Activated T-helper 2 cell treated with anti-CD3 and anti-CD28 coated beads, Interferon-gamma antibody, Interleukin-2, Interleukin-4, amounts not matched to agents 10 μg/mL and 5 μg/mL and 100 μg/mL, durations not matched to agents 14 hours and 24 hours and 36 hours (primary cell): Measurements from ENCODE around the gene KRTAP10-7. TPM values are rescaled to one million over a fixed set of nuclear protein-coding genes. Genes with fewer than 3 reads are reported as not detected.
"Not testable (repeated sequence)": the region's sequence is repeated elsewhere in the genome, so short reads cannot be mapped to it uniquely, and the experiment has no call there.

Experiments used
- DNase-seq: peaks from one replicate; pipeline ENCODE4 v3.0.0; 2021; ENCODE audit warnings: low spot score
- H3K27ac Mint-ChIP-seq: one replicate; pipeline ENCODE4 v1.8.0; 2021; ENCODE audit warnings: mixed read lengths
- H3K27me3 Mint-ChIP-seq: one replicate; pipeline ENCODE4 v1.8.0; 2021; ENCODE audit warnings: low read depth, mixed read lengths
- H3K36me3 Mint-ChIP-seq: one replicate; pipeline ENCODE4 v1.8.0; 2021; ENCODE audit warnings: low read depth, mixed read lengths
- H3K4me1 Mint-ChIP-seq: one replicate; pipeline ENCODE4 v1.8.0; 2021; ENCODE audit warnings: low read depth, mixed read lengths
- H3K4me3 Mint-ChIP-seq: one replicate; pipeline ENCODE4 v1.8.0; 2021; ENCODE audit warnings: low read depth, mild to moderate bottlenecking, moderate library complexity, mixed read lengths
- H3K9me3 Mint-ChIP-seq: one replicate; pipeline ENCODE4 v1.8.0; 2021; ENCODE audit warnings: mixed read lengths
- intact Hi-C: fragments of 100-400 bp; cut with micrococcal nuclease; formaldehyde crosslinking; loops from one replicate; pipeline ENCODE4 v1.15.1; 2023
- total RNA-seq: library from RNA; stranded (reverse); gene quantifications from 2 replicates; pipeline ENCODE4 v1.2.3, GENCODE V29; 2022

The KRTAP10-7 gene
- total RNA-seq, 1 donor from 2014 or later, result not detected

- Mint-ChIP-seq H3K36me3 (peaks cover 7% of the 10 kb centered on the region), H3K27ac (no peak within 1 kb of the TSS), H3K4me1 (peaks cover 6% of the 10 kb centered on the region), H3K4me3 (no peak within 1 kb of the TSS), H3K9me3 (peaks cover 49% of the 10 kb centered on the region), H3K27me3 (peaks cover 4% of the 10 kb centered on the region)
- DNase-seq, result no peak
- intact Hi-C loops, result no loop called here
These were observed 26.3 kb downstream of the KRTAP10-7 start, which contains the start of gene KRTAP10-9 for GRCh38 chr21:44626673-44627143. KRTAP10-9 (plus strand) TSS chr21:44627093; CDS start chr21:44627172, 79 bp downstream.

GRCh38 chr21:44627181-44627822, 26.9 kb downstream of the KRTAP10-7 start:
- H3K27ac Mint-ChIP-seq, H3K27me3 Mint-ChIP-seq, H3K4me1 Mint-ChIP-seq, H3K4me3 Mint-ChIP-seq, H3K36me3 Mint-ChIP-seq, intact Hi-C loops, DNase-seq: not testable (repeated sequence)
- peaks cover 53% of the 10 kb centered on the region for H3K9me3 Mint-ChIP-seq

GRCh38 chr21:44627831-44628233, 27.4 kb downstream of the KRTAP10-7 start:
- intact Hi-C loops, DNase-seq: not testable (repeated sequence)
- peaks cover 49% of the 10 kb centered on the region for H3K9me3 Mint-ChIP-seq

GRCh38 chr21:44628707-44629391, 28.5 kb downstream of the KRTAP10-7 start:
- H3K4me1 Mint-ChIP-seq, result peaks cover 6% of the 10 kb centered on the region
- H3K27ac Mint-ChIP-seq, result no peak overlapping the region
- H3K27me3 Mint-ChIP-seq, result peaks cover 4% of the 10 kb centered on the region
- no peak overlapping the region for H3K4me3 Mint-ChIP-seq
- peaks cover 7% of the 10 kb centered on the region for H3K36me3 Mint-ChIP-seq
- intact Hi-C loops, result no loop called here
- DNase-seq, result no peak
- peaks cover 45% of the 10 kb centered on the region for H3K9me3 Mint-ChIP-seq

More at GRCh38 chr21:44627831-44628233, 27.4 kb downstream of the KRTAP10-7 start:
- H3K4me1 Mint-ChIP-seq, H3K27me3 Mint-ChIP-seq, H3K27ac Mint-ChIP-seq, H3K4me3 Mint-ChIP-seq, H3K36me3 Mint-ChIP-seq: not testable (repeated sequence)

- peaks cover 2% of the 10 kb centered on the region for H3K27me3 Mint-ChIP-seq
- H3K4me1 Mint-ChIP-seq, result peaks cover 6% of the 10 kb centered on the region
- H3K4me3 Mint-ChIP-seq, result no peak overlapping the region
- H3K36me3 Mint-ChIP-seq, result peaks cover 7% of the 10 kb centered on the region
- H3K9me3 Mint-ChIP-seq, result peaks cover 33% of the 10 kb centered on the region
- no peak overlapping the region for H3K27ac Mint-ChIP-seq
- no peak for DNase-seq
- intact Hi-C loops, result no loop called here
These were observed 30.0 kb downstream of the KRTAP10-7 start for GRCh38 chr21:44630440-44630839.

GRCh38 chr21:44632067-44632466, 31.7 kb downstream of the KRTAP10-7 start:
- Mint-ChIP-seq H3K4me3 (no peak overlapping the region), H3K4me1 (peaks cover 6% of the 10 kb centered on the region), H3K27ac (no peak overlapping the region), H3K9me3 (peaks cover 33% of the 10 kb centered on the region), H3K36me3 (peaks cover 7% of the 10 kb centered on the region), H3K27me3 (peaks cover 2% of the 10 kb centered on the region)
- intact Hi-C loops, result no loop called here
- DNase-seq, result no peak

- H3K4me3 Mint-ChIP-seq, result no peak overlapping the region
- DNase-seq, result no peak
- no peaks in the 10 kb centered on the region for H3K4me1 Mint-ChIP-seq
- peaks cover 31% of the 10 kb centered on the region for H3K9me3 Mint-ChIP-seq
- H3K36me3 Mint-ChIP-seq, result no peaks in the 10 kb centered on the region
- H3K27ac Mint-ChIP-seq, result no peak overlapping the region
- intact Hi-C loops, result no loop called here
- H3K27me3 Mint-ChIP-seq, result peaks cover 2% of the 10 kb centered on the region
These were observed 36.0 kb downstream of the KRTAP10-7 start for GRCh38 chr21:44636209-44637017.

- H3K4me3 Mint-ChIP-seq, result no peak within 1 kb of the TSS
- peaks cover 31% of the 10 kb centered on the region for H3K9me3 Mint-ChIP-seq
- intact Hi-C loops, result no loop called here
- no peak within 1 kb of the TSS for H3K27ac Mint-ChIP-seq
- peaks cover 2% of the 10 kb centered on the region for H3K27me3 Mint-ChIP-seq
- H3K36me3 Mint-ChIP-seq, result no peaks in the 10 kb centered on the region
- no peak for DNase-seq
- H3K4me1 Mint-ChIP-seq, result no peaks in the 10 kb centered on the region
These were observed 36.8 kb downstream of the KRTAP10-7 start, which contains the start of gene KRTAP10-10 for GRCh38 chr21:44637018-44637850. KRTAP10-10 (plus strand) TSS chr21:44637356; CDS start chr21:44637418, 62 bp downstream.

- DNase-seq, H3K36me3 Mint-ChIP-seq, H3K27me3 Mint-ChIP-seq, H3K4me1 Mint-ChIP-seq, intact Hi-C loops, H3K27ac Mint-ChIP-seq, H3K4me3 Mint-ChIP-seq: not testable (repeated sequence)
- peaks cover 29% of the 10 kb centered on the region for H3K9me3 Mint-ChIP-seq
These were observed 37.5 kb downstream of the KRTAP10-7 start for GRCh38 chr21:44637851-44638348.

- H3K4me1 Mint-ChIP-seq, H3K36me3 Mint-ChIP-seq, H3K27ac Mint-ChIP-seq, H3K27me3 Mint-ChIP-seq, H3K4me3 Mint-ChIP-seq, DNase-seq, intact Hi-C loops: not testable (repeated sequence)
- H3K9me3 Mint-ChIP-seq, result peaks cover 29% of the 10 kb centered on the region
These were observed 38.3 kb downstream of the KRTAP10-7 start for GRCh38 chr21:44638506-44639330.

- Mint-ChIP-seq H3K27ac (no peak overlapping the region), H3K27me3 (peaks cover 2% of the 10 kb centered on the region), H3K4me3 (no peak overlapping the region), H3K9me3 (peaks cover 35% of the 10 kb centered on the region), H3K36me3 (no peaks in the 10 kb centered on the region), H3K4me1 (no peaks in the 10 kb centered on the region)
- intact Hi-C loops, result no loop called here
- DNase-seq, result no peak
These were observed 38.9 kb downstream of the KRTAP10-7 start for GRCh38 chr21:44639331-44639655.
